Hepatocyte (in vitro differentiated cells): Measurements from ENCODE around the gene TRIM15.

Source experiments
- CTCF ChIP-seq: fragments of 200-600 bp; sonication (generic); IDR thresholded peaks from 2 replicates; pipeline ENCODE4 v1.5.1; 2016; ENCODE audit warnings: antibody characterized with exemption, mild to moderate bottlenecking; ENCODE audit not compliant: poor library complexity
- EZH2 ChIP-seq: fragments of 200-600 bp; sonication (generic); IDR thresholded peaks from 2 replicates; pipeline ENCODE4 v1.6.1; 2016; ENCODE audit warnings: antibody characterized with exemption, mild to moderate bottlenecking, borderline replicate concordance
- EZH2phosphoT487 ChIP-seq: fragments of 200-600 bp; sonication (generic); IDR thresholded peaks from one replicate; pipeline ENCODE4 v1.6.1; 2018; ENCODE audit warnings: antibody characterized with exemption, mild to moderate bottlenecking, low read depth, moderate library complexity; ENCODE audit not compliant: unreplicated experiment, severe bottlenecking

- TF ChIP-seq CTCF (no peak), EZH2 (no peak), EZH2phosphoT487 (no peak)
Measured at GRCh38 chr6:30200551-30201281, 37.4 kb downstream of the TRIM15 start.
